ENCODE data around the gene MRPS18B. TPM values are rescaled to one million over a fixed set of nuclear protein-coding genes. Genes with fewer than 3 reads are reported as not detected.
"Not testable (repeated sequence)": the region's sequence is repeated elsewhere in the genome, so short reads cannot be mapped to it uniquely, and the experiment has no call there.

Gene MRPS18B
- total RNA-seq, 1 experiment from 2014 or later = 67.9 TPM

DNA sequence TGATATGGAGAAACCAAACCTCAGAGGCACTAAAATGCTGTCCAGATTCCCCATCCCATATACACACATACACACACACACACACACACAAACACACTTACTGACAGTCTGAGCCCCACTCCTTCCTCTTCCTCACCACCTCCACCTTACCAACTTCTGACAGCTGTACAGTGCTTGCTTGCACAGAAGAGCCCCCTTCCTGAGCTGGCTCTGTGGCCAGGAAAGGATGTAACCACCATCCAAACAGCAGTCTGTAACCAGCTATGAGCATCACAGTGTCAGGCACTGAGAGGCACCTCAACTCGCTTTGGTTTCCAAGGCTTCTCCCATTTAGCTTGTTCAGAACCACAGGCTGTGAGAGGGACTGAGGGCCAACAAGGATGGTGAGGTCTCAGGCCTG, 23.4 kb downstream of the MRPS18B start:
- DNase-seq (ENCODE audit: low read depth) = no peak

DNA sequence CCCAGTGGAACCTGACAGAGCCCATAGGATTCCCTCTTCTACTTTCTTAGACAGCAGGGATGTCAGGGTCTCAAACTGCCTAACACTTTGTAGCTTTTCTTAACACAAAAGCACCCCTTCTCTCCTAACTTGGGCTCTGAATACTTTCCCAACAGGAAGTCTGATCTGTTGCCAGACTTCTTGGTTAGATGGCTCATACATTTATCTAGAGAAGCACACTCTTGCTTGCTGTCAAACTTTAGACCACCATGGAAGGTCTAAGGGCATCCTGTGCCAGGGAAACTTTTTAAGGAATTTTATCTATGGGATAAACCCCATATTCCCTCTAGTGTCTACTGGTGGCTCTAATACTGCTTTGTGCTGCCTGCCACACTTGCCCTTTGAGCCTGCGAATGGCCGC, 26.0 kb downstream of the MRPS18B start:
- DNase-seq (ENCODE audit: low read depth) = no peak

DNA sequence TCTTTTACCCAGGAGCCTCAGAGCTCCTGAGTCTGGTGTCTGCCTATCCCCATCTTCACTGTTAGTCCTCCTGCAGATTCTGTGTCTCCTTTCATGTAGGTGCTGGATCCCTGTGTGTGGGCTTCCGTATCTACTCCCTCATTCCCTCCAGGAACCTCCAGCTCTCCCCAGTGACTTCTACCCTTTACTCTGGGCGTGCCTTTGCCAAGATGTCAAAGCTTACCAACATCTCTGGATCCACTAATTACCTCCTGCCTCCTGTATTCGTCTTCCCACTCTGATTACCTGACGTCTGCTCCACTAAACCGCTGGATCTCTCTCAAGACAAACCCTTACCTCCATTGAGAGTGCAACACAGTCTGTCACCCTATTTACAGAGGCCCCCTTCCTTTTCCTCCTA, 27.1 kb downstream of the MRPS18B start:
- DNase-seq (ENCODE audit: low read depth) = no peak

DNA sequence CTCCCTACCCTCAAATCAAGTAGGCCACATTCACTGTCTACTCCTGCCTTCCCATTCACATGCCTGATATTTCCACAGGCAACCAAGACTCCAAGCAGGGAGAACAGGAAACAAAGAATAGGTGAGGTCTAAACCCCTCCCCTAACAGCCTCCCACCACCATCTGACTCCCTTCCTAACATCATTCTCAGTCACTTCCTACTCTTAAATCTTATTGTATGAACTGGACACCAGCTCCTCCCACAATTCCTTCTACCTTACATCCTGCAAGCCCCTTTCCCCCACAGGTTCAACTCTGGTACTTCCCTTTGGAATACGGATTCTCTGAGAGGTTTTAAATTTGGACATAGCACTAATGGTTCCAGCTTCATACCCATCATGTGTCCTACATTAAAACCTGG, 28.3 kb downstream of the MRPS18B start:
- DNase-seq (ENCODE audit: low read depth) = no peak

DNA sequence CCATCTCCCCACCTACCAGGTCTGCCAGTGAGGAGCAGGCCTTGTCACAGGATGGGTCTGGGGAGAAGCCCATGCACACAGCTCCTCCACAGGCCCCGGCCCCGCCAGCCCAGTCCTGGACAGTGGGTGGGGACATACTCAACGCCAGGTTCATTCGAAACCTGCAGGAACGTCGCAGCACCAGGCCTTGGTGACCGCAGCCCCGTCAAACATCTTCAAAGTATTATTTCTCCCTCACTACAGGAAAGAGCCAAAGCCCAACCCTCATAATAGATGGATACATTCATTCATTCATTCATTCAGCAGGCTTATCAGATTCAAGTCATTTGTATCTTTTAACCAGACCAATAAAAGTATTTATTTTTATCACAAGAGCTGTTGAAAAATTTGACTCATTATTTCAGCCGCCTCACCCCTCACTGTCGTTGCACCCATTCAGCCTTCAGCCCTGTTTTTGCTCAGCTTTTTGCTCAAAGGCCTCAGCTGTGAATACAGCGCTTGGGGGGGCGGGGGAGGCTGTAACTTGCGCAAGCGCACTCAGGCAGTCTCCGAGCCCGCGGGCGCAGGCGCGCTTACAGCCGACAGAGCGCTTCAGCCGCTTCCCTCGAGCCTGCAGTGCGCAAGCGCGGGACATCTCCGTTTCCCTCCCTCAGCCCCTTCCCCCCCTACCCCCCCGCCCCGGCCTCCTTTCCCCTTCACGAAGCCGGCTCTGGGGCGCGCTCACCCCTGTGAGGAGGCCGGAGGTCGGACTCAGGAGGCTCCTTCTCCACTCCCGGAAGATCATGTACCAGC, 29.0 kb downstream of the MRPS18B start, which contains the start of gene C6orf136:
C6orf136 (plus strand) TSS at position 684 of the 792 bp plus-strand sequence; CDS start at position 783, 99 bp downstream.
- peak; percentile 87 for DNase-seq (ENCODE audit: low read depth)

DNA sequence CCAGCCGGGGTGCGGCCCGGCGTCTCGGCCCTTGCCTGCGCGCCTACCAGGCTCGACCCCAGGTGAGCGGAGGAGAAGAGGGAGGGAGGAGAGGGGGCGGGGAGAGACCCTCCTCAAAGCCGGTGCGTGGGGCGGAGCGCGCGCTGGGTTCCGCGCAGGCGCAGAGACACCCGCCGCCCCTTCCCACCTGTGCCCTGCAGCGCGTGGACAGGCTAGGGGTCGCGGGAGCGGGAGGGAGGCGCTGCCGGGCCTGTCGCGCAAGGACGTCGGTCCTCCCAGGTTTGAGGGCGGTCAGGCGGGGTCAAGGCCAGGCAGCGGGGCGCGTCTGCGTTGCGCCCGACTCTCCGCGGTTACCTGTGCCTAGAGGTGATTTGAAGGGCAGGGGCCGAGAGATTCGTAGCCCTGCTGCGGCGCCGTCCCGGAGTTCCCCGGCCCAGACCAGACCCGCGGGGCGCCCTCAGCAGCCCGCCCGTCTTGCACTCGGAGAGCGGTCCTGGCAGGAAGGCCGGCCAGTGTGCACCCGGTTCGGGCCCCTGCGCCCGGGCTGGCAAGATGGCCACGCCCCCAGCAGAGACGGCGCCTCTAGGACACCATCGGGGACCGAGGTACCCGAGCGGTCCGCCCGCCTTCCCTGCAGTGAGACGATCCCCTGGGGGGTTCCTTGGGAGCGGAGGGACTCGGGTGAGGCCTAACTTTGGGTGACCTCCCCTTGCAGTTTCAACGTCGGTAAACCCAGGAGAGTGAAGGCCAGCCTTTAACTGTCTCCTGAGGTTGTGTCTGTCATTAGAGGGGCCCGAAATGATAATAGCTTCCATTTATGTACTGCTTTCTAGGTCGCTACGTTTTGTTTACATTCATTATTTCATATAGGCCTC, 29.8 kb downstream of the MRPS18B start:
- peak; percentile 69 for DNase-seq (ENCODE audit: low read depth)

DNA sequence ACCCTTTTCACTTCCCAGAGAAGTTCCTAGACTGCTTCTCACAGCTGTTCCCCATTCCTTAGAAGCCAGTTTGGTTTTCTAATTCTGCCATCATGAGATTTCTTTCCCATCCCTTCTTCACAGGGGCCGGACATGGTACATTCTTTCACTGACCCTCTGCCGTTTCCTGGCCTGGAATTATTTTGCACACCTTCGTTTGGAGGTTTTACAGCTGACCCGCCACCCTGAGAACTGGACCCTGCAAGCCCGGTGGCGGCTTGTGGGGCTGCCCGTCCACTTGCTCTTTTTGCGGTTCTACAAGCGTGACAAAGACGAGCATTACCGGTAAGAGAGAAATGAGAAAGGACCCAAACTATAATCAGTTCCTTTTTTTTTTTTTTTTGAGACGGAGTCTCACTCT, 33.5 kb downstream of the MRPS18B start:
- DNase-seq (ENCODE audit: low read depth) = no peak

DNA sequence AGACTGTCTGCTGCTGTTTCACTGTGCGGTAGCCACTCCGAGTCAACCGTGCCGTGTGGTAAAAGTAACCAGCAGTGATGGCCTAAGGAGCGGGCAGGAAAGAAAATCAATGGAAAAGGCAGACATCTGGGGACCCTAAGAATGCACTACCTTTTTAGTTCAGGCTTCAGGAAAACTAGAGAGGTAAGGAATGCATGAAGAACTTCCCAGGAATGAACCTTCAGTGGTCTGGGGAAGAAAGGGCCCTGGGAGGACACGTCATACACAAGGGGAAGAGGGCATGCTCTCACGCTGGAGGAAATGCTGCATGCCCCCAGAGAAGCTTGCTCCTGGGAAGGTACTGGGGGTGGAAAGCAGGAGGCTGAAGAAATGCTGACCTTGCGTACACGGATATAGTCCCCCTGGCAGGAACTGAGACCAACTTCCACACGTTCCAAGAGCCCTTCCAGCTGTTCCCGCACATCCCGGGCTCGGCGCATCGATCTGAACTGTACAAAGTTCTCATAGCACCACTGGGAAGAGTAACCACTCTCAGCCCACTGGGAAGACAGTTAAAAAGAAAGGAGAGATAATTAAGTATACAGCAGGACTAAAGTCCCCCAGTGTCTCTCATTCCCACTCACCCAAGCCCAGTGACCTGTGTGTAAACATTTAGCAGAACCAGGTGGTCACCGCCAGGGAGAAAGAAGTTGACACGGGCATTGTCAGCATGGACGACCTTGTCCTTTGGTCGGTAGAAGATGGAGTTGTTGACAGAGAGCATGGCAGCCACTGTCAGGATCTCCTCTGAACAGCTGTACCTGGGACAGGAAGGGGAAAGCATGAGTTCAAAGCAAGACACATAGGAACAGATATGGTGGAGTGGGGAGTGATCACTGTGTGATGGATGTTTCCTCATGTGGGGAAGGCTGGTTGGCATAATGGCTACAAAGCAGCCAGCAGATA, 37.4 kb downstream of the MRPS18B start:
- DNase-seq (ENCODE audit: low read depth) = no peak

DNA sequence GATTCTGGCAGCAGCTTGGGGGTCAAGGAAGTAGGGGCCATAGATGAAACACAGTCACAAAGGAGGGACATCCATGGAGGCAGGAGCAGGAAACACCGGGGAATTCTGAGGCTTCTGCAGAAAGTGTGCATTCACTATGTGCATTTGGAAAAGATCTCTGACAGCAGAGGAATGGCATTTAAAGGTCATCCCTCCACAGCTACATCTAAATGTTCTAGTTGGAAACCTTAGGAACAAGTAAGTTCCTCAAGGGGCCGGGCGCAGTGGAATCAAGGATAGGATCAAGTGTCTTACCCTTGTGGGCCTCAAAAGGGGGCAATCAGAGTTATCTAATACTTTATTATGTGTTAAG, 38.1 kb downstream of the MRPS18B start:
- no peak for DNase-seq (ENCODE audit: low read depth)

DNA sequence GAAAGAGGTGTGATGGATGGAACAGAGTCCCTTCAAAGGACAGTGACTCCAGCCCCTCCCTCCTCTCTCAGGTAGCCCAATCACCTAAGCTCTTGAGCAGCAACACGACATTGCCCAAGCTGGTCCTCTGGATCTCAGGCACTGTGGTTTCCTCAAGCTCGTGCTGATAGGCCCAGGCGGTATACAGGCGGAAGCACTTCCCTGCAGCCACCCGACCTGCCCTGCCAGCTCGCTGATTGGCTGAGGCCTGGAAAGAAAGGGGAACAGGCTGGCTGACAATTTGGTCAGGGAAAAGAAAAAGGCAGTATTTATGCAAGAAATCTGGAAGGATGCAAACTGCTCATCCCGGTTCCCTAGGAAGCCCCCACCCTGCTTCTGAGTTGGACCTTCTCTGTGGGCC, 38.9 kb downstream of the MRPS18B start:
- no peak for DNase-seq (ENCODE audit: low read depth)

DNA sequence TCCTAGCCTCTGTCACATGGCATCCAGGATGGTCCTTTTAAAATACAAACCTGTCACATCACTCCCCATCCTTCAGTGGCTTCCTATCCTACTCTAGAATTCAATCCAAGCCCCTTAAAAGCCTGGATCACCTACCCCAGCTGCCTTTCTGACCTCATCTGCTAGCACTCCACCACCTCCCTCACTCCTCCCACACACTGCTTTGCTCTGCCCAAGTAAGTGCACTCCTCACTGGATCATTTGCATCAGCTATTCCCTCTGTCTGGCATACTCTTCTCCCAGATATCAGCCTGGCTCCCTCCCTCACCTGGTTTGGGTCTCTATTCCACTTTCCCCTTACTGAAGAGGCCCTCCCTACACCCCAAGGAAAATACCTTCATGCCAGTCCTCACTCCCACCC, 39.8 kb downstream of the MRPS18B start:
- DNase-seq (ENCODE audit: low read depth) = no peak

DNA sequence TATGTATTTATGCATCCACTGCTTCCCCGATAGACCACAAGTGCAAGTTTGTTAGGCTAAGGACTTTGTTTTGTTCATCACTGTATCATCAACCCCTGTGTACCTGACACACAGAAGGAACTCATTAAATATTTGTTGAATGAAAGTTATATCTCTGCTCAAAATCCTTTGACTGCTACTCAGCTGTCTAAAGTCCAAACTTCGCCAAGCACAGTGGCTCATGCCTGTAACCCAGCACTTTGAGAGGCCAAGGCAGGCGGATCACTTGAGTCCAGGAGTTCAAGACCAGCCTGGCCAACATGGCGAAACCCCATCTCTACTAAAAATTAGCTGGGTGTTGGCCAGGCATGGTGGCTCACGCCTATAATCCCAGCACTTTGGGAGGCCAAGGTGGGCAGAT, 40.3 kb downstream of the MRPS18B start:
- DNase-seq (ENCODE audit: low read depth) = not testable (repeated sequence)

DNA sequence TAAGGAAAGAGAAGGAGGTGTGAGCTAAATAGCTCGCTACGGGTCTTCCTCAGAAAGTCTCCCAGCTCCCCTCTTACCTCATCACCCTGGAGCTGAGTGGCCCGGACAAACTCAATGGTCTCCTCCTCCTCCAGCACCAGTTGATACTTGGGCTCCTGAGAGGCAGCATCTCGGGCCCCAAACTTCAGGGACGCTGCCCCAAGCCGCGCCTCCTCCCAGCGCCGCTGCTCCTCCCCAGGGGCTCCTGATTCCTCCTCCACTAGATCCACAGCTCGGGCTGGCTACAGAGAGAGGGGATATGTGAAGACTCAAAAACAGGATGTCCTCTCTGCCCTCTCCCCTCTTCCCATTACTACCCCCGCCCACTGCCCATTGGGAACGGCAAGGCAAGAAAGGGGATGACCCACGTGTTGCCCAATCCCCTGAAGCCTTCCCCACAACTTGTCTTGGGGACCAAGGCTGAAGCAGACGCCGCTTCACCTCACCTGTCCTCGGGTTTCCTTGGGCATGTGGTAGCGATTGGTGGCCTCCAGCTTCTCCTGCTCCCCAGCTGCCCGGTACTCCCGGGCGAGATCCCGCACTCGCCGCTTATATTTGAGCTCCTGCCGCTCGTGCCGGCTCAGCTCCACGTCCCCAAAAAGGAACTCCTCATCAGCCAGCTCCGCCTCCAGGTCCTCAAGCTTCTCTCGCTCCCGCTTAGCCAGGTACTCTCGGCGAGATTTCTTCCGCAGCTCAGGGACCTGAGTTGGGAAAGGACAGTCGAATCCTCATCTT, 47.5 kb downstream of the MRPS18B start:
- no peak for DNase-seq (ENCODE audit: low read depth)

DNA sequence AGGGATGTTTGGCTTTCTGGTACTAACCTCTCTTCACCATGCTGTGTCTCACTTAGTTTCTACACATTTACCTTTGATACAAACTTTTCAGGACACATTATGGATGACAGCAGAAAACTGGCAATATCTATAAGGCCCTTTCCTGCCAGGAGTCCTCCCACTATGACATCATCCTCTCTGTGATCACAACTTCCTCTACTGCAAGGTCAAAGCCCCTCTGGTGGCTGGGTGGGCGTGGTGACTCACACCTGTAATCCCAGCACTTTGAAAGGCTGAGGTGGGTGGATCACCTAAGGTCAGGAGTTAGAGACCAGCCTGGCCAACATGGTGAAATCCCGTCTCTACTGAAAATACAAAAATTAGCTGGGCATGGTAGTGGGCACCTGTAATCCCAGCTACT, 48.7 kb downstream of the MRPS18B start:
- not testable (repeated sequence) for DNase-seq (ENCODE audit: low read depth)

DNA sequence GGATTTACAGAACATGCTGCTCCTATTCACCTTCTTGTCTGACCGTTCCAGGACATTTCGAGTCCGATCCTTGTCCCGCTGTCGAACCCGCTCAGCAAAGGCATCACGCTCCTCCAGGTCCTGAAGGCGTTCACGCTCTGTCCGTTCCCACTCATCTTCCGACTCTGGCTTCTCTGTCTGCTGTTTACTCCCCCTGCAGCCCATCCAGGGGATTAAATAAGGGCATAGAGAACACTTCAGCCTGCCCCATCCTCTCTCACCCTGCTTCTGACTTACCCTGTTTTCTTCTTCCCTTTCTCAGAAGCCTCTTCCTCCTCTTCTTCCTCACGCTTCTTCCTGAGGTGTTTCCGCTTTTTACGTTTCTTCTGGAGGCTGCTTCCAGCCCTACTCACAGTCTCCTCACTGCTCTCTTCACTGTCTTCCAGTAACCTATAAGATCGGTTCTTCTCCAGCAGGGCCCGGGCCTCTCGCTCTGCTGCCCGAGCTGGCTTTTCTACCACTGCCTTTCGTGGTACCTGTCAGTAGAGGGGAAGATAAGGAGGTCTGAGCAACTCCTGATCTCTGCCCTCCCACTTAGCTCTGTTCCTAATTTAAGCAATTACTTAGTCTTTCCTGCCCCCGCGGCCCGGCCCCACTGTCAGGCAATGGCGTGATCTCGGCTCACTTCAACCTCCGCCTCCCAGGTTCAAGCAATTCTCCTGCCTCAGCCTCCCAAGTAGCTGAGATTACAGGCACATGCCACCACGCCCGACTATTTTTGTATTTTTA, 53.3 kb downstream of the MRPS18B start:
- no peak for DNase-seq (ENCODE audit: low read depth)

DNA sequence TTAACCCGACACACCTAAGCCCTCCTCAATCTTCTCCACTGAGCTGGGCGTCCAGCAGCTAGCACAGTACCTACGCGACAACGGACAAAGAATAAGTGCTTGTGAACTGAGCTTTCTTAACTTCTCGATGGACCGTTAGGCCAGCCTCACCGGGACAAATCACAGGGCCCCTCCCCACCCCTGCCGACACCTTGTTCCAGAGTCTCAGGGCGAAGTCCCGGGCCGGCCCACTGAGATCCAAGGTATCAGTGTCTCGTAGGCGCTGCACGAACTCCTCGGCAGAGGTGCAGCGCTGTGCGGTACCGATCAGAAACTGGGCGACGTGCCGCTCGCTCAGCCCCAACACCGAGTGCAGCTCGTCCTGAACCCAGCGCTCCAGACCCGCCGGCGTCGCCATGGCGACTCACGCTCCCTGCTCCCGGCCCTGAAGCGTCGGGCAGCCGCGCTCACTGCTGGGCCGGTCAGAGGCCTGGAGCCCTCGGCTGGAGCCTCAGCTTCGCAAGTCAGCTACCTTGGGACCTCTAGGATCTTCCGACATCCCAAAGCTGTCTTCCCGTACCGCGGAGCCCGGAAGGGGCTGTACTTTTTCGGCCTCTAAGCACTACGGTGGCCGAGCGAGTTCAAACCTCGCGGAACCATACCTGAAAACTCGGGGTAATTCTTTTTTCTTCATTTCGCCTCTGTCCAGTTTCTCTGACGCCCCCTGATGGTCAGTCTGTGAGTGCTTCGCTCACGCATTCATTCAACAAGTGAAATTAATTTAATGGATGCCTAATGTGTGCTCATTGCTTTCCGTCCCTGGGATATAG, 55.0 kb downstream of the MRPS18B start, which contains the start of gene DHX16:
DHX16 (minus strand) TSS at position 562 of the 809 bp plus-strand sequence; CDS start at position 397, 165 bp downstream.
- DNase-seq (ENCODE audit: low read depth) = peak; percentile 99

Measured in LHCN-M2 (cell line).